DOHH2 (cell line): Measurements from ENCODE around the gene NBEA.

Experiments used
- H3F3A ChIP-seq: fragments of 200-600 bp; sonication (generic), shearing (Covaris generic); 2 replicates; pipeline ENCODE4 v1.6.0; 2016; ENCODE audit warnings: antibody characterized with exemption, mild to moderate bottlenecking; ENCODE audit not compliant: control insufficient read depth, insufficient read depth
- H3K27ac ChIP-seq: fragments of 200-600 bp; sonication (generic); 2 replicates; pipeline ENCODE4 v1.5.1; 2014; ENCODE audit warnings: low read depth, mild to moderate bottlenecking, low read length, moderate library complexity
- H3K27me3 ChIP-seq: fragments of 200-600 bp; sonication (generic); 2 replicates; pipeline ENCODE4 v1.6.1; 2014; ENCODE audit warnings: mild to moderate bottlenecking, low read length, mixed read lengths; ENCODE audit not compliant: control insufficient read depth
- H3K36me3 ChIP-seq: fragments of 200-600 bp; sonication (generic); 2 replicates; pipeline ENCODE4 v1.6.1; 2014; ENCODE audit warnings: mild to moderate bottlenecking, low read length, moderate library complexity, mixed read lengths; ENCODE audit not compliant: control insufficient read depth
- H3K4me1 ChIP-seq: fragments of 200-600 bp; sonication (generic); 2 replicates; pipeline ENCODE4 v1.6.1; 2014; ENCODE audit warnings: mild to moderate bottlenecking, low read length, mixed read lengths; ENCODE audit not compliant: control insufficient read depth
- H3K4me2 ChIP-seq: fragments of 200-600 bp; sonication (generic); 2 replicates; pipeline ENCODE4 v1.6.0; 2014; ENCODE audit warnings: mild to moderate bottlenecking, low read length, moderate library complexity
- H3K4me3 ChIP-seq: fragments of 200-600 bp; sonication (generic); 2 replicates; pipeline ENCODE4 v1.5.1; 2014; ENCODE audit warnings: mild to moderate bottlenecking, low read length, mixed read lengths
- H3K79me2 ChIP-seq: fragments of 200-600 bp; sonication (generic); 2 replicates; pipeline ENCODE4 v1.6.1; 2014; ENCODE audit warnings: mild to moderate bottlenecking, low read length, mixed read lengths; ENCODE audit not compliant: control insufficient read depth
- H3K9me2 ChIP-seq: fragments of 200-600 bp; sonication (generic); replicated peaks from 2 replicates; pipeline ENCODE4 v1.6.1; 2014; ENCODE audit warnings: mild to moderate bottlenecking, low read length, mixed read lengths; ENCODE audit not compliant: control insufficient read depth
- H3K9me3 ChIP-seq: fragments of 200-600 bp; sonication (generic); 2 replicates; pipeline ENCODE4 v1.6.1; 2014; ENCODE audit warnings: antibody characterized with exemption, low read length, mixed read lengths; ENCODE audit not compliant: control insufficient read depth, insufficient read depth
- H4K20me1 ChIP-seq: fragments of 200-600 bp; sonication (generic); 2 replicates; pipeline ENCODE4 v1.6.0; 2014; ENCODE audit warnings: low read depth, mild to moderate bottlenecking, antibody characterized with exemption, low read length, moderate library complexity; ENCODE audit not compliant: control insufficient read depth, insufficient read depth
- EZH2phosphoT487 ChIP-seq: fragments of 200-600 bp; sonication (generic); IDR thresholded peaks from 2 replicates; pipeline ENCODE4 v1.6.1; 2017; ENCODE audit warnings: borderline replicate concordance, mild to moderate bottlenecking, antibody characterized with exemption, low read length, moderate library complexity, mixed read lengths
- TF ChIP-seq, protein P1 (sequence below): fragments of 200-600 bp; sonication (generic); IDR thresholded peaks from one replicate; pipeline ENCODE4 v1.5.1; 2014; ENCODE audit warnings: antibody characterized with exemption, mild to moderate bottlenecking, low read depth, low read length; ENCODE audit not compliant: poor library complexity, severe bottlenecking

Gene NBEA

GRCh38 chr13:35354882-35355281, 412.8 kb downstream of the NBEA start:
- TF ChIP-seq EZH2phosphoT487: no peak
- TF ChIP-seq, protein P1, sequence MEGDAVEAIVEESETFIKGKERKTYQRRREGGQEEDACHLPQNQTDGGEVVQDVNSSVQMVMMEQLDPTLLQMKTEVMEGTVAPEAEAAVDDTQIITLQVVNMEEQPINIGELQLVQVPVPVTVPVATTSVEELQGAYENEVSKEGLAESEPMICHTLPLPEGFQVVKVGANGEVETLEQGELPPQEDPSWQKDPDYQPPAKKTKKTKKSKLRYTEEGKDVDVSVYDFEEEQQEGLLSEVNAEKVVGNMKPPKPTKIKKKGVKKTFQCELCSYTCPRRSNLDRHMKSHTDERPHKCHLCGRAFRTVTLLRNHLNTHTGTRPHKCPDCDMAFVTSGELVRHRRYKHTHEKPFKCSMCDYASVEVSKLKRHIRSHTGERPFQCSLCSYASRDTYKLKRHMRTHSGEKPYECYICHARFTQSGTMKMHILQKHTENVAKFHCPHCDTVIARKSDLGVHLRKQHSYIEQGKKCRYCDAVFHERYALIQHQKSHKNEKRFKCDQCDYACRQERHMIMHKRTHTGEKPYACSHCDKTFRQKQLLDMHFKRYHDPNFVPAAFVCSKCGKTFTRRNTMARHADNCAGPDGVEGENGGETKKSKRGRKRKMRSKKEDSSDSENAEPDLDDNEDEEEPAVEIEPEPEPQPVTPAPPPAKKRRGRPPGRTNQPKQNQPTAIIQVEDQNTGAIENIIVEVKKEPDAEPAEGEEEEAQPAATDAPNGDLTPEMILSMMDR: no peak
- Histone ChIP-seq H3K79me2 (no peaks in the 10 kb centered on the region), H3K4me2 (no peak overlapping the region), H4K20me1 (no peaks in the 10 kb centered on the region), H3K27ac (no peak overlapping the region), H3K4me1 (peaks cover 10% of the 10 kb centered on the region), H3F3A (no peaks in the 10 kb centered on the region), H3K36me3 (no peaks in the 10 kb centered on the region; the same call in 1 of the 2 replicates), H3K9me2 (no peaks in the 10 kb centered on the region), H3K27me3 (no peaks in the 10 kb centered on the region), H3K9me3 (no peaks in the 10 kb centered on the region), H3K4me3 (no peak overlapping the region)

- Histone ChIP-seq H3F3A (no peaks in the 10 kb centered on the region), H3K27ac (0 out of 2 replicates have a peak overlapping the region, but pooled peaks have one; percentile 22), H3K9me2 (no peaks in the 10 kb centered on the region), H3K79me2 (no peaks in the 10 kb centered on the region), H3K36me3 (no peaks in the 10 kb centered on the region; the same call in 1 of the 2 replicates), H3K4me3 (no peak overlapping the region), H3K4me1 (peaks cover 10% of the 10 kb centered on the region), H3K9me3 (no peaks in the 10 kb centered on the region), H3K27me3 (no peaks in the 10 kb centered on the region), H4K20me1 (no peaks in the 10 kb centered on the region), H3K4me2 (peak overlapping the region; percentile 32)
- TF ChIP-seq EZH2phosphoT487: no peak
- TF ChIP-seq, protein P1: no peak
Measured at GRCh38 chr13:35356572-35356971, 414.5 kb downstream of the NBEA start.

GRCh38 chr13:35365883-35366282, 423.8 kb downstream of the NBEA start:
- Histone ChIP-seq H3K27ac (no peak overlapping the region), H3K4me3 (no peak overlapping the region), H3K9me2 (no peaks in the 10 kb centered on the region), H3K4me2 (no peak overlapping the region), H3K79me2 (no peaks in the 10 kb centered on the region), H3F3A (no peaks in the 10 kb centered on the region), H3K4me1 (no peaks in the 10 kb centered on the region), H3K27me3 (no peaks in the 10 kb centered on the region), H3K36me3 (no peaks in the 10 kb centered on the region), H3K9me3 (0 out of 2 replicates have a peak, but pooled peaks cover 2% of the 10 kb centered on the region), H4K20me1 (no peaks in the 10 kb centered on the region)
- no peak for TF ChIP-seq EZH2phosphoT487
- TF ChIP-seq, protein P1: no peak

DNA sequence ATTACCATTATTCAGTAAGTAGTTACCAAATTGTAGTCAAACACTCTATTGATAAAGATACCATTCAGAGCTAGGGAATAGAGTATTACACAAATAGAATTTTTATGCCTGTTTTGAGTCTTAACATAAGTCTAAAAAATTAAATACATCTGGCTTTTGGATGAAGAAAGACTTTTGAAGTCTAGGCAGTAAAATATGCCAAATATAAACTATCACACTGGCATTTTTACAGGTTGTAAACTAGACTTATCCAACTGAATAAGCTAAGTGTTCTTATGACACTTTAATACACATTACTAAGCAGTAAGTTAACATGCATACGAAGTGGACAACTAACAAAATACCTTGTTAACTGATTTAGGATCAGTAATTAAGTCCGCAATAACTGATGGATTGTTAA, 425.5 kb downstream of the NBEA start:
- no peak for TF ChIP-seq EZH2phosphoT487
- TF ChIP-seq, protein P1: no peak
- Histone ChIP-seq H3K4me3 (no peak overlapping the region), H3K27me3 (no peaks in the 10 kb centered on the region), H3K9me3 (peaks cover 4% of the 10 kb centered on the region; the same call in 1 of the 2 replicates), H3F3A (no peaks in the 10 kb centered on the region), H3K9me2 (no peaks in the 10 kb centered on the region), H3K27ac (no peak overlapping the region), H3K4me1 (no peaks in the 10 kb centered on the region), H3K36me3 (no peaks in the 10 kb centered on the region), H4K20me1 (no peaks in the 10 kb centered on the region), H3K79me2 (no peaks in the 10 kb centered on the region), H3K4me2 (no peak overlapping the region)
